HepG2 (cell line): ENCODE results near the gene RNF114. TPM values are rescaled to one million over a fixed set of nuclear protein-coding genes. Genes with fewer than 3 reads are reported as not detected.
A peak's percentile ranks its signal among the peaks of the same experiment; 100 is the strongest.

ENCODE experiments used
- AKAP8 ChIP-seq: sonication (generic); formaldehyde crosslinking; IDR thresholded peaks from 2 replicates; pipeline ENCODE4 v1.5.1; 2020; ENCODE audit warnings: mild to moderate bottlenecking, missing genetic modification reagents
- ATF7 ChIP-seq, 2 experiments: fragments of 450-650 bp in 1 of 2; sonication (generic) in 1 of 2; formaldehyde crosslinking in 1 of 2; IDR thresholded peaks; 2 replicates each; pipeline versions ENCODE4 v1.4.0 to v1.6.1; 2016 to 2020; ENCODE audit warnings: antibody characterized with exemption in 1 of 2, mild to moderate bottlenecking in 1 of 2, missing genetic modification reagents in 1 of 2
- FOXC1 ChIP-seq: sonication (generic); formaldehyde crosslinking; IDR thresholded peaks from 2 replicates; pipeline ENCODE4 v1.8.0; 2022; ENCODE audit warnings: mild to moderate bottlenecking, missing genetic modification reagents, borderline replicate concordance
- GTF2F1 ChIP-seq: fragments of 150-350 bp; IDR thresholded peaks from 2 replicates; pipeline ENCODE4 v1.6.1; 2014; ENCODE audit warnings: low read length
- HMG20A ChIP-seq: IDR thresholded peaks from 2 replicates; pipeline ENCODE4 v1.6.1; 2016; ENCODE audit warnings: borderline replicate concordance
- MAZ ChIP-seq, 2 experiments: sonication (generic) in 1 of 2; formaldehyde crosslinking in 1 of 2; IDR thresholded peaks; 2 replicates each; pipeline versions ENCODE4 v1.5.0 to v1.6.1; 2012 to 2020; ENCODE audit warnings: low read depth in 2 of 2, mild to moderate bottlenecking in 2 of 2, borderline replicate concordance in 1 of 2, improper control_type of control experiment in 1 of 2, low read length in 1 of 2, missing genetic modification reagents in 1 of 2, moderate library complexity in 1 of 2
- POLR2A ChIP-seq, 2 experiments: IDR thresholded peaks; 2 replicates each; pipeline ENCODE4 v1.6.1; 2011; ENCODE audit warnings: low read depth in 2 of 2, low read length in 2 of 2, mild to moderate bottlenecking in 1 of 2, moderate library complexity in 1 of 2; ENCODE audit not compliant: insufficient read depth in 1 of 2
- SALL1 ChIP-seq: sonication (generic); formaldehyde crosslinking; IDR thresholded peaks from 2 replicates; pipeline ENCODE4 v1.8.0; 2022; ENCODE audit warnings: mild to moderate bottlenecking, missing genetic modification reagents
- ZNF788 ChIP-seq: sonication (generic); formaldehyde crosslinking; IDR thresholded peaks from 2 replicates; pipeline ENCODE4 v1.5.0; 2020; ENCODE audit warnings: mild to moderate bottlenecking, missing genetic modification reagents, borderline replicate concordance
- polyA plus RNA-seq, 8 experiments: library from polyadenylated mRNA; depleted of rRNA in 3 of 8; stranded (reverse) in 7 of 8; unstranded in 1 of 8; fragments of >200 nt; fragmentation: Illumina TruSeq in 4 of 8; extraction: Trizol in 4 of 8; gene quantifications; 2 replicates each; pipeline versions ENCODE4 v1.2.1 to v1.2.3, GENCODE V29; 2011 to 2016; ENCODE audit warnings: low read depth in 4 of 8, missing spikeins in 1 of 8, mixed read lengths in 1 of 8; ENCODE audit not compliant: insufficient read depth in 1 of 8
- total RNA-seq, 5 experiments: library from RNA; depleted of rRNA; stranded (reverse); fragments of >200 nt; fragmentation: Illumina TruSeq; extraction: Trizol; gene quantifications; 2 replicates each; pipeline ENCODE4 v1.2.3, GENCODE V29; 2016; ENCODE audit warnings: low read depth in 1 of 5
- TF ChIP-seq, protein P1 (sequence below), 2 experiments: sonication (generic) in 1 of 2; formaldehyde crosslinking in 1 of 2; IDR thresholded peaks; 2 replicates each; pipeline versions ENCODE4 v1.4.0 to v1.6.1; 2016 to 2020; ENCODE audit warnings: borderline replicate concordance in 1 of 2, low read depth in 1 of 2, mild to moderate bottlenecking in 1 of 2, missing genetic modification reagents in 1 of 2
- TF ChIP-seq, protein P2 (sequence below): sonication (generic); formaldehyde crosslinking; IDR thresholded peaks from 2 replicates; pipeline ENCODE4 v1.5.1; 2020; ENCODE audit warnings: mild to moderate bottlenecking, moderate library complexity, missing genetic modification reagents
- TF ChIP-seq, protein P3 (sequence below), 2 experiments: sonication (generic) in 1 of 2; formaldehyde crosslinking in 1 of 2; IDR thresholded peaks; 2 replicates each; pipeline versions ENCODE4 v1.5.1 to v1.6.1; 2011 to 2020; ENCODE audit warnings: borderline replicate concordance in 1 of 2, low read depth in 1 of 2, low read length in 1 of 2, mild to moderate bottlenecking in 1 of 2, missing genetic modification reagents in 1 of 2, moderate library complexity in 1 of 2
- TF ChIP-seq, protein P4 (sequence below): sonication (generic); formaldehyde crosslinking; IDR thresholded peaks from 2 replicates; pipeline ENCODE4 v1.4.0; 2020; ENCODE audit warnings: mild to moderate bottlenecking, missing genetic modification reagents
- TF ChIP-seq, protein P5 (sequence below): IDR thresholded peaks from 2 replicates; pipeline ENCODE4 v1.6.1; 2016; ENCODE audit warnings: control low read depth

RNF114 gene
- total and polyA plus RNA-seq, 2 of the 13 experiments (the other 11 are each of a cell fraction or from before 2014, with no cell fraction given): 119 to 126 TPM

DNA sequence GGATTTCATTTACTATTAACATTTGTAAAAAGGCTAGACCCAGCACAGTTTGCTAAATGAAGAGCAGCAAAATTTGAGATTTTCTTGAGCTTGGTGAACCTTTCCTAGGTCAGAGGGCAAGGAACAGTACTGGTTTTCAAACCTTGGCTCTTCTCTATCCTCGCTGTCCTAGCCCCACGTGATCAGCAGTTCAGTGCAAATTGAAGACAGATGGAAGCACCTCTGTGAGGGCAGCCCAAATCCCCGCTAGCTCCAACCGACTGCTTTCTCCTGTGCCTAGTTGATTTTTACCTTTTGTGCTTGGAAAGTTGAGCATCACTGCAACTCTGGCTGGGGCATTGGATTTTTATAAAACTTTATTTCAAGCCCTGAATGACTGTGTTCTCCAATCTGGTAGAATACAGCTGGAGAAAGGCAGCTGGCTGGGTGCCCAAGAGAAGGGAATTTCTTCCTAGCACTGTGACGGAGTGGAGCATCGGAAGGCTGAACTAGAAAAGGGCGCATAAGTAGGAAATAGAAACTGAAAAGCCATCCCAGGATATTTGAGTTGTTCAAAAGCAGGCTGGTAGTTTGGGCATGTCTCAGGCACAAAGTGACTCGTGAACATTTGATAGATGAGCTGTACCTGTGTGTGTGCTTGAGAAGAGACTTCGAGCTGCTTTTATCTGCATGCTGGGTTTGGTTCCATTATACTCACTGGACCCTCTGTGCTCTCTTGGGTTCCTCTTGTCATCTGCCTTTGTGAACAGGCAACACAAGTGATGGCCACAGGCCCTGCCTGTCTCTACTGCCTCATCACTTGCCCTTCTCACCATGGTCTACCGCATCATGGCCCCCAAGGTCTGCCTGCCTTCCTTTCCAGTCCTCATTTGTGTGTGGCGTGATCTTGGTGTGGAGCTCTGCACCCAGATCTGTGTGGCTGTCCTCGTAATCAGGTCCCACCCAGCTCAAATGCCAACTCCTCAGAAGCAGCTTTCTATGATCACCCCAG lies 2.3 kb downstream of the RNF114 start (continued):
- TF ChIP-seq, protein P1, sequence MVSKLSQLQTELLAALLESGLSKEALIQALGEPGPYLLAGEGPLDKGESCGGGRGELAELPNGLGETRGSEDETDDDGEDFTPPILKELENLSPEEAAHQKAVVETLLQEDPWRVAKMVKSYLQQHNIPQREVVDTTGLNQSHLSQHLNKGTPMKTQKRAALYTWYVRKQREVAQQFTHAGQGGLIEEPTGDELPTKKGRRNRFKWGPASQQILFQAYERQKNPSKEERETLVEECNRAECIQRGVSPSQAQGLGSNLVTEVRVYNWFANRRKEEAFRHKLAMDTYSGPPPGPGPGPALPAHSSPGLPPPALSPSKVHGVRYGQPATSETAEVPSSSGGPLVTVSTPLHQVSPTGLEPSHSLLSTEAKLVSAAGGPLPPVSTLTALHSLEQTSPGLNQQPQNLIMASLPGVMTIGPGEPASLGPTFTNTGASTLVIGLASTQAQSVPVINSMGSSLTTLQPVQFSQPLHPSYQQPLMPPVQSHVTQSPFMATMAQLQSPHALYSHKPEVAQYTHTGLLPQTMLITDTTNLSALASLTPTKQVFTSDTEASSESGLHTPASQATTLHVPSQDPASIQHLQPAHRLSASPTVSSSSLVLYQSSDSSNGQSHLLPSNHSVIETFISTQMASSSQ (IDR thresholded peaks at IDR 0.05; ENCODE audit: low read depth): no peak
- TF ChIP-seq, protein P1 (CRISPR knock-in tag; IDR thresholded peaks at IDR 0.05; ENCODE audit: borderline replicate concordance): 0 out of 2 replicates have a peak, but pooled peaks have one; percentile 23
- TF ChIP-seq, protein P2, sequence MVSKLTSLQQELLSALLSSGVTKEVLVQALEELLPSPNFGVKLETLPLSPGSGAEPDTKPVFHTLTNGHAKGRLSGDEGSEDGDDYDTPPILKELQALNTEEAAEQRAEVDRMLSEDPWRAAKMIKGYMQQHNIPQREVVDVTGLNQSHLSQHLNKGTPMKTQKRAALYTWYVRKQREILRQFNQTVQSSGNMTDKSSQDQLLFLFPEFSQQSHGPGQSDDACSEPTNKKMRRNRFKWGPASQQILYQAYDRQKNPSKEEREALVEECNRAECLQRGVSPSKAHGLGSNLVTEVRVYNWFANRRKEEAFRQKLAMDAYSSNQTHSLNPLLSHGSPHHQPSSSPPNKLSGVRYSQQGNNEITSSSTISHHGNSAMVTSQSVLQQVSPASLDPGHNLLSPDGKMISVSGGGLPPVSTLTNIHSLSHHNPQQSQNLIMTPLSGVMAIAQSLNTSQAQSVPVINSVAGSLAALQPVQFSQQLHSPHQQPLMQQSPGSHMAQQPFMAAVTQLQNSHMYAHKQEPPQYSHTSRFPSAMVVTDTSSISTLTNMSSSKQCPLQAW: 0 out of 2 replicates have a peak, but pooled peaks have one; percentile 19
- TF ChIP-seq, protein P3, sequence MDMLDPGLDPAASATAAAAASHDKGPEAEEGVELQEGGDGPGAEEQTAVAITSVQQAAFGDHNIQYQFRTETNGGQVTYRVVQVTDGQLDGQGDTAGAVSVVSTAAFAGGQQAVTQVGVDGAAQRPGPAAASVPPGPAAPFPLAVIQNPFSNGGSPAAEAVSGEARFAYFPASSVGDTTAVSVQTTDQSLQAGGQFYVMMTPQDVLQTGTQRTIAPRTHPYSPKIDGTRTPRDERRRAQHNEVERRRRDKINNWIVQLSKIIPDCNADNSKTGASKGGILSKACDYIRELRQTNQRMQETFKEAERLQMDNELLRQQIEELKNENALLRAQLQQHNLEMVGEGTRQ (IDR thresholded peaks at IDR 0.05; ENCODE audit: low read depth, low read length): 0 out of 2 replicates have a peak, but pooled peaks have one; percentile 33
- TF ChIP-seq, protein P3 (CRISPR knock-in tag; IDR thresholded peaks at IDR 0.05; ENCODE audit: borderline replicate concordance): no peak; the same call in 1 of the 2 replicates
- TF ChIP-seq GTF2F1: no peak
- TF ChIP-seq FOXC1 (CRISPR knock-in tag): no peak
- no peak for TF ChIP-seq SALL1 (CRISPR knock-in tag)
- TF ChIP-seq, protein P4, sequence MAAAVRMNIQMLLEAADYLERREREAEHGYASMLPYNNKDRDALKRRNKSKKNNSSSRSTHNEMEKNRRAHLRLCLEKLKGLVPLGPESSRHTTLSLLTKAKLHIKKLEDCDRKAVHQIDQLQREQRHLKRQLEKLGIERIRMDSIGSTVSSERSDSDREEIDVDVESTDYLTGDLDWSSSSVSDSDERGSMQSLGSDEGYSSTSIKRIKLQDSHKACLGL: no peak
- TF ChIP-seq, protein P5, sequence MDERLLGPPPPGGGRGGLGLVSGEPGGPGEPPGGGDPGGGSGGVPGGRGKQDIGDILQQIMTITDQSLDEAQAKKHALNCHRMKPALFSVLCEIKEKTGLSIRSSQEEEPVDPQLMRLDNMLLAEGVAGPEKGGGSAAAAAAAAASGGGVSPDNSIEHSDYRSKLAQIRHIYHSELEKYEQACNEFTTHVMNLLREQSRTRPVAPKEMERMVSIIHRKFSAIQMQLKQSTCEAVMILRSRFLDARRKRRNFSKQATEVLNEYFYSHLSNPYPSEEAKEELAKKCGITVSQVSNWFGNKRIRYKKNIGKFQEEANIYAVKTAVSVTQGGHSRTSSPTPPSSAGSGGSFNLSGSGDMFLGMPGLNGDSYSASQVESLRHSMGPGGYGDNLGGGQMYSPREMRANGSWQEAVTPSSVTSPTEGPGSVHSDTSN (CRISPR knock-in tag): 0 out of 2 replicates have a peak, but pooled peaks have one; percentile 11
- TF ChIP-seq ATF7 (IDR thresholded peaks at IDR 0.05): no peak
- TF ChIP-seq ATF7 (CRISPR knock-in tag; IDR thresholded peaks at IDR 0.05): no peak
- 0 out of 2 replicates have a peak, but pooled peaks have one; percentile 31 for TF ChIP-seq ZNF788 (CRISPR knock-in tag)
- no peak for TF ChIP-seq MAZ (IDR thresholded peaks at IDR 0.05; ENCODE audit: borderline replicate concordance, low read depth, low read length)
- no peak for TF ChIP-seq MAZ (CRISPR knock-in tag; IDR thresholded peaks at IDR 0.05; ENCODE audit: low read depth)
- TF ChIP-seq AKAP8 (CRISPR knock-in tag): no peak
- TF ChIP-seq HMG20A (CRISPR knock-in tag): no peak
- no peak for TF ChIP-seq POLR2A (IDR thresholded peaks at IDR 0.05; ENCODE audit: insufficient read depth in 1 of 2, low read depth in 2 of 2, low read length in 2 of 2)
